Osteoblast (primary cell): ENCODE measurements around the gene ERC1. TPM values are rescaled to one million over a fixed set of nuclear protein-coding genes. Genes with fewer than 3 reads are reported as not detected.

ENCODE experiments used
- DNase-seq: peaks from one replicate; pipeline ENCODE4 v3.0.0; 2011; ENCODE audit warnings: low spot score, mixed read lengths; ENCODE audit not compliant: insufficient read length; ENCODE audit errors: missing footprints
- H2AFZ ChIP-seq: 2 replicates; pipeline ENCODE4 v1.6.0; 2011; ENCODE audit warnings: mild to moderate bottlenecking, low read length
- H3K27ac ChIP-seq: 2 replicates; pipeline ENCODE4 v1.5.1; 2011; ENCODE audit warnings: mild to moderate bottlenecking, low read depth, low read length, moderate library complexity
- H3K27me3 ChIP-seq: 2 replicates; pipeline ENCODE4 v1.6.0; 2012; ENCODE audit warnings: mild to moderate bottlenecking, control low read depth, inconsistent platforms, low read length, moderate library complexity; ENCODE audit not compliant: insufficient read depth
- H3K36me3 ChIP-seq: 2 replicates; pipeline ENCODE4 v1.5.1; 2011; ENCODE audit warnings: mild to moderate bottlenecking, low read length, control low read depth, moderate library complexity; ENCODE audit not compliant: insufficient read depth
- H3K4me1 ChIP-seq: 2 replicates; pipeline ENCODE4 v1.5.1; 2011; ENCODE audit warnings: mild to moderate bottlenecking, low read length, control low read depth, moderate library complexity; ENCODE audit not compliant: insufficient read depth
- H3K4me2 ChIP-seq: 2 replicates; pipeline ENCODE4 v1.6.0; 2011; ENCODE audit warnings: mild to moderate bottlenecking, low read length; ENCODE audit not compliant: insufficient read depth
- H3K4me3 ChIP-seq: fragments of 200-600 bp; sonication (generic); 3 replicates; pipeline ENCODE4 v1.5.1; 2012; ENCODE audit warnings: mild to moderate bottlenecking, low read length, inconsistent platforms; ENCODE audit not compliant: insufficient read depth
- H3K79me2 ChIP-seq: 2 replicates; pipeline ENCODE4 v1.6.0; 2012; ENCODE audit warnings: mild to moderate bottlenecking, low read length, control low read depth, inconsistent platforms; ENCODE audit not compliant: insufficient read depth
- H3K9me3 ChIP-seq: 2 replicates; pipeline ENCODE4 v1.5.1; 2011; ENCODE audit warnings: low read depth, low read length, control low read depth
- H4K20me1 ChIP-seq: 2 replicates; pipeline ENCODE4 v1.6.0; 2012; ENCODE audit warnings: mild to moderate bottlenecking, low read length, control low read depth; ENCODE audit not compliant: insufficient read depth
- CTCF ChIP-seq: IDR thresholded peaks from 2 replicates; pipeline ENCODE4 v1.5.1; 2011; ENCODE audit warnings: mild to moderate bottlenecking, low read depth, low read length, moderate library complexity; ENCODE audit errors: extremely low read depth
- total RNA-seq: library from RNA; depleted of rRNA; stranded (reverse); fragments of >200 nt; gene quantifications from 2 replicates; pipeline ENCODE4 v1.2.3, GENCODE V29; 2012

Gene ERC1
- total RNA-seq, 1 donor = 36.2 TPM

- Histone ChIP-seq H4K20me1 (no peaks in the 10 kb centered on the region), H3K4me2 (no peak overlapping the region), H3K36me3 (no peaks in the 10 kb centered on the region), H3K27me3 (no peaks in the 10 kb centered on the region), H2AFZ (no peak overlapping the region), H3K4me1 (no peaks in the 10 kb centered on the region), H3K79me2 (no peaks in the 10 kb centered on the region), H3K4me3 (no peak overlapping the region), H3K9me3 (no peaks in the 10 kb centered on the region), H3K27ac (no peak overlapping the region)
- TF ChIP-seq CTCF = no peak
- no peak for DNase-seq
Observed at GRCh38 chr12:1127021-1127420, 136.0 kb downstream of the ERC1 start.

GRCh38 chr12:1130164-1130563 is 139.1 kb downstream of the ERC1 start:
- H3K79me2 ChIP-seq = peaks cover 6% of the 10 kb centered on the region
- no peaks in the 10 kb centered on the region for H3K9me3 ChIP-seq
- H3K4me1 ChIP-seq = no peaks in the 10 kb centered on the region
- H3K36me3 ChIP-seq = no peaks in the 10 kb centered on the region
- H3K4me2 ChIP-seq = no peak overlapping the region
- H4K20me1 ChIP-seq = peaks cover 2% of the 10 kb centered on the region
- TF ChIP-seq CTCF = no peak
- no peaks in the 10 kb centered on the region for H3K27me3 ChIP-seq
- no peak overlapping the region for H2AFZ ChIP-seq
- H3K4me3 ChIP-seq = no peak overlapping the region
- no peak for DNase-seq
- H3K27ac ChIP-seq = no peak overlapping the region

- H3K4me2 ChIP-seq = no peak overlapping the region
- peaks cover 2% of the 10 kb centered on the region for H4K20me1 ChIP-seq
- H2AFZ ChIP-seq = no peak overlapping the region
- H3K4me1 ChIP-seq = no peaks in the 10 kb centered on the region
- H3K27ac ChIP-seq = no peak overlapping the region
- H3K4me3 ChIP-seq = no peak overlapping the region
- no peak for TF ChIP-seq CTCF
- H3K79me2 ChIP-seq = peaks cover 6% of the 10 kb centered on the region
- no peaks in the 10 kb centered on the region for H3K36me3 ChIP-seq
- DNase-seq = no peak
- no peaks in the 10 kb centered on the region for H3K9me3 ChIP-seq
- H3K27me3 ChIP-seq = no peaks in the 10 kb centered on the region
Observed at GRCh38 chr12:1130571-1130970, 139.5 kb downstream of the ERC1 start.

- Histone ChIP-seq H2AFZ (no peak overlapping the region), H3K4me1 (no peaks in the 10 kb centered on the region), H4K20me1 (peaks cover 2% of the 10 kb centered on the region), H3K36me3 (no peaks in the 10 kb centered on the region), H3K79me2 (peaks cover 6% of the 10 kb centered on the region), H3K4me3 (no peak overlapping the region), H3K27ac (no peak overlapping the region), H3K9me3 (no peaks in the 10 kb centered on the region), H3K4me2 (no peak overlapping the region), H3K27me3 (no peaks in the 10 kb centered on the region)
- no peak for DNase-seq
- no peak for TF ChIP-seq CTCF
Observed at GRCh38 chr12:1131811-1132224, 140.8 kb downstream of the ERC1 start.
